Cardiac muscle cell (in vitro differentiated cells and primary cell): ENCODE data around the gene ARHGEF11. TPM values are rescaled to one million over a fixed set of nuclear protein-coding genes. Genes with fewer than 3 reads are reported as not detected.
A peak's percentile ranks its signal among the peaks of the same experiment; 100 is the strongest.

ENCODE experiments used
- DNase-seq, 2 donors: peaks; one replicate each; pipeline versions ENCODE4 v3.0.0 to v3.0.0-alpha.2; 2010 to 2017; ENCODE audit warnings: low read depth in 1 of 2, low spot score in 1 of 2
- H3K27ac ChIP-seq: fragments of 200-600 bp; sonication (generic); 2 replicates; pipeline ENCODE4 v1.5.1; 2016
- H3K27me3 ChIP-seq: fragments of 200-600 bp; sonication (generic); 2 replicates; pipeline ENCODE4 v1.6.0; 2016; ENCODE audit warnings: control low read depth
- H3K36me3 ChIP-seq: fragments of 200-600 bp; sonication (generic); 2 replicates; pipeline ENCODE4 v1.5.1; 2016; ENCODE audit warnings: control low read depth
- H3K4me1 ChIP-seq: fragments of 200-600 bp; sonication (generic); 2 replicates; pipeline ENCODE4 v1.8.1; 2017; ENCODE audit warnings: low read depth, mild to moderate bottlenecking, mixed run types
- H3K4me3 ChIP-seq: fragments of 200-600 bp; sonication (generic); 2 replicates; pipeline ENCODE4 v1.5.1; 2016; ENCODE audit warnings: mild to moderate bottlenecking
- H3K9me3 ChIP-seq: fragments of 200-600 bp; sonication (generic); 2 replicates; pipeline ENCODE4 v1.5.1; 2017; ENCODE audit warnings: low read depth, mild to moderate bottlenecking, control low read depth
- CTCF ChIP-seq: IDR thresholded peaks from 2 replicates; pipeline ENCODE4 v1.5.1; 2012; ENCODE audit warnings: low read depth, mild to moderate bottlenecking, low read length
- polyA plus RNA-seq: library from polyadenylated mRNA; unstranded; fragments of >200 nt; fragmentation: Nextera tagmentation; extraction: Ambion mirVana; gene quantifications from 2 replicates; pipeline ENCODE4 v1.2.1, GENCODE V29; 2016
- total RNA-seq: library from RNA; depleted of rRNA; stranded (reverse); fragments of >200 nt; gene quantifications from 2 replicates; pipeline ENCODE4 v1.2.3, GENCODE V29; 2016

Gene ARHGEF11
- total and polyA plus RNA-seq, 2 experiments from 2014 or later = 25.8 to 40.1 TPM

GRCh38 chr1:157047062-157047410 is 1.5 kb upstream of the ARHGEF11 start:
- H3K9me3 ChIP-seq = no peaks in the 10 kb centered on the region
- H3K36me3 ChIP-seq = no peaks in the 10 kb centered on the region
- no peak for TF ChIP-seq CTCF
- no peaks in the 10 kb centered on the region for H3K27me3 ChIP-seq
- H3K27ac ChIP-seq = no peak overlapping the region
- H3K4me1 ChIP-seq = peaks cover 26% of the 10 kb centered on the region
- DNase-seq = no peak
- no peak overlapping the region for H3K4me3 ChIP-seq

- Histone ChIP-seq H3K9me3 (no peaks in the 10 kb centered on the region), H3K36me3 (no peaks in the 10 kb centered on the region), H3K27ac (no peak overlapping the region), H3K4me1 (peaks cover 26% of the 10 kb centered on the region), H3K27me3 (no peaks in the 10 kb centered on the region), H3K4me3 (peak overlapping the region; percentile 86)
- DNase-seq = no peak
- no peak for TF ChIP-seq CTCF
These were observed 1.2 kb downstream of the ARHGEF11 start for GRCh38 chr1:157044326-157044725.

- DNase-seq = no peak
- H3K36me3 ChIP-seq = no peaks in the 10 kb centered on the region
- H3K27ac ChIP-seq = peak overlapping the region; percentile 32
- H3K4me3 ChIP-seq = peak overlapping the region; percentile 86
- H3K27me3 ChIP-seq = no peaks in the 10 kb centered on the region
- peaks cover 26% of the 10 kb centered on the region for H3K4me1 ChIP-seq
- H3K9me3 ChIP-seq = no peaks in the 10 kb centered on the region
- no peak for TF ChIP-seq CTCF
These were observed 1.9 kb downstream of the ARHGEF11 start for GRCh38 chr1:157043685-157044084.

- TF ChIP-seq CTCF = no peak
- peak overlapping the region; percentile 32 for H3K27ac ChIP-seq
These were observed 2.7 kb downstream of the ARHGEF11 start for GRCh38 chr1:157042846-157043245.

GRCh38 chr1:157040802-157041201 is 4.7 kb downstream of the ARHGEF11 start:
- DNase-seq = peak in 1 of 2 donors; percentile 71

More at GRCh38 chr1:157042846-157043245, 2.7 kb downstream of the ARHGEF11 start:
- peak in 1 of 2 donors; percentile 61 for DNase-seq
- H3K36me3 ChIP-seq = no peaks in the 10 kb centered on the region
- no peaks in the 10 kb centered on the region for H3K9me3 ChIP-seq
- H3K4me1 ChIP-seq = peaks cover 26% of the 10 kb centered on the region
- H3K27me3 ChIP-seq = no peaks in the 10 kb centered on the region
- H3K4me3 ChIP-seq = peak overlapping the region; percentile 86

More at GRCh38 chr1:157040802-157041201, 4.7 kb downstream of the ARHGEF11 start:
- Histone ChIP-seq H3K4me3 (no peak overlapping the region), H3K9me3 (no peaks in the 10 kb centered on the region), H3K36me3 (no peaks in the 10 kb centered on the region), H3K4me1 (peaks cover 23% of the 10 kb centered on the region), H3K27ac (no peak overlapping the region), H3K27me3 (no peaks in the 10 kb centered on the region)
- no peak for TF ChIP-seq CTCF
